SKM-1 treated with dmso at 0.1 percent for 144 hours (cell line): ENCODE results near the gene IL32.
A peak's percentile ranks its signal among the peaks of the same experiment; 100 is the strongest.
"Not testable (repeated sequence)": the region's sequence is repeated elsewhere in the genome, so short reads cannot be mapped to it uniquely, and the experiment has no call there.

Experiments used
- DNase-seq: peaks from one replicate; lab custom pipeline; 2025; ENCODE audit not compliant: unreplicated experiment; lab: John Stamatoyannopoulos, UW

Gene IL32

DNA sequence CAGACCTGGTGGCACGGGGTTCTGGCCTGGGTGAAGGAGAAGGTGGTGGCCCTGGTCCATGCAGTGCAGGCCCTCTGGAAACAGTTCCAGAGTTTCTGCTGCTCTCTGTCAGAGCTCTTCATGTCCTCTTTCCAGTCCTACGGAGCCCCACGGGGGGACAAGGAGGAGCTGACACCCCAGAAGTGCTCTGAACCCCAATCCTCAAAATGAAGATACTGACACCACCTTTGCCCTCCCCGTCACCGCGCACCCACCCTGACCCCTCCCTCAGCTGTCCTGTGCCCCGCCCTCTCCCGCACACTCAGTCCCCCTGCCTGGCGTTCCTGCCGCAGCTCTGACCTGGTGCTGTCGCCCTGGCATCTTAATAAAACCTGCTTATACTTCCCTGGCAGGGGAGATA, 3.7 kb downstream of the IL32 start:
- not testable (repeated sequence) for DNase-seq

- DNase-seq, result no peak
These were observed 5.2 kb downstream of the IL32 start for GRCh38 chr16:3070608-3071111.

GRCh38 chr16:3071655-3072054, 6.2 kb downstream of the IL32 start:
- DNase-seq, result no peak

- DNase-seq, result not testable (repeated sequence)
These were observed 6.7 kb downstream of the IL32 start for GRCh38 chr16:3072148-3072547.

DNA sequence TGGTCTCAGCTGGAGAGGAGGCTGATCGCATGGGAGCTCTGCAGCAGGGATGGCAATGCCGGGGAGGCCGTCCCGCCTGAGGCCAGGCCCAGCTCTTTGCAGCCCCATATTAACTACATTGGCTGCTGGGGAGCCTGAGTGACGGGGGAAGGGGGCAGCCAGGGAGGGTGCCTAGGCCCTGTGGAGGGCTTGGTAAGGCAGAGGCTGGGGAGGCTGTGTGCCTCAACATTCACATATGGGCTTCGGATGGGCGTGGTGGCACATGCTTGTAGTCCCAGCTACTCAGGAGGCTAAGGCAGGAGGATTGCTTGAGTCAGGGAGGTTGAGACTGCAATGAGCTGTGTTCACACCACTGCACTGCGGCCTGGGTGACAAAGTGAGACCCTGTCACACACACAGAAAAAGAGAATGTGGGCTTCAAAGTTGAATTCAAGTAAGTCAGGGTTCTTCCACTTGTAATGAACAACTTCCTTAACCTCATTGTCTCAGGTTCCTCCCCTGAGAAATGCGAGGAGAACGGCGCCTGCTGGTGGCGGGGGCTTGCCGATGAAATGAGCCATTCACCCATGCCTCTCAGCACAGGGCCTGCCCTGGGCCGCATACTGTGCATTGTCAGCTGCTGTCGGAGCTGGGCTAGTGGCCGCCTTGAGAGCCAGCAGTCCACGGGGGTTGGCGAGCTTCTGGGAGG, 7.3 kb downstream of the IL32 start:
- DNase-seq, result not testable (repeated sequence)

GRCh38 chr16:3073448-3073847, 8.0 kb downstream of the IL32 start:
- no peak for DNase-seq

DNA sequence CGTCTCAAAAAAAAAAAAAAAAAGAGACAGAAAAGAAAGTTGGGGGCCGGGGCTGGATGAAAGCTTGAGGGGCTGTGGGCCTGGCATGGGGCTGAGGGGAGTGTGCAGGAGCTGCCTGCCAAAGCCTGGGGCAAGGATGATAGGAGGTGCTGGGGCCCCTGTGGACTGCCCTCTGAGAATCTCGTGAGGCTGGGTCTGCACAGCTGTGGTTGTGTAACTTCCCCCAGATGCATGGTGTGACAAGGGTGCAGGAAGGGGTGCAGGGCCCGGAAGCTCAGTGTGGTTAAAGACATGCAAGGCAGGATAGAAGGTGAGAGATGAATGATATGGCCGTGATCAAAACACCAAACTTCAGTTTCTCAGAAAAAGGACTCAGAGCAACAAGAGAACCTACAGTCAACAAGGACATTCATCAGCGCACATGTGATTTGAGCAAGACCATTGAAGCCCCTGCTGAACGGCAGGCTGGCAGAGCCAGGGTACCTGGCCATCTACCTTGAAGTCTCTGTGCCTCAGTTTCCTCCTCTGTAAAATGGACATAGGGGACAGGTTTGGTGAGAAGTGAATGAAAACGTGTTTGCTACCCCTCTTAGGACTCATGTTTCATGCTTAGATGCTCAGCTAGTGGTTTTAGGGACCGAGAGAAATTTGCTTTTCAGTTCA, 9.6 kb downstream of the IL32 start:
- DNase-seq, result peak; percentile 57

DNA sequence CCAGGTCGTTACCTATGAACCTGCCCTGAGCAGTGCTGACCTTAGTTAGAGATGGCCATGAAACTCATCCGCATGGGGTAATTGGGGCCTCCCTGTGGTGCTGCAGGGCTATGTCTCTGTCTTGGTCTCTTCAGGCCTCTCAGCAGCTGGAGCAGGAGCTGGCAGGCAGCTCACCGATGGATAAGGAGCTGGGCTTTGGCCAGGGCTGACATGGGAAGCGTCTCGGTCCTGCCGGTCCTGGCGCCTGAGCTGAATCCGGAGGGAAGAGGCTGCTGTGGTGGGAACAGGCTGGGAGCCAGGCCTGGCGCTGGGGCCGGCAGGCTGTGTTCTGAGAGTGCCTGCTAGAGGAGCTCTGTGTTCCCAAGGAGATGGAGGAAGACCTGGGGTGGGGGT, 10.1 kb downstream of the IL32 start:
- no peak for DNase-seq

- DNase-seq, result not testable (repeated sequence)
These were observed 10.5 kb downstream of the IL32 start for GRCh38 chr16:3075946-3076345.

DNA sequence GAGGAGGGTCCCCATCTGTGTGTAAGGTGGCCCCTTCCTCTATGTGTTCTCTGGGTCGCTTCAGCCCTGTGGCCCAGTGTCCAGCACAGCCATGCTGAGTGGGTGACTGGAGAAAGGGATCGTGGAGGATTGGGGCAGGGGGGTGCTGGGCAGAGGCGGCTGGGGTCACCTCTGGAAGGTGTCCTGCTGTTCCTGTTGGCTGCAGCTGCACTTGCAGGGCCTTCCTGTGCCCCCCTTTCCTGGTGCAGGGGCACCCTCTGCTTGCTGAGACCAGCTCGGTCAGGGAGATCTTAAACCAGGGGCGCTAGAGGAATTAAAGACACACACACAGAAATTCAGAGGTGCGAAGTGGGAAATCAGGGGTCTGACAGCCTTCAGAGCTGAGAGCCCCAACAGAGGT, 11.1 kb downstream of the IL32 start:
- DNase-seq, result no peak

DNA sequence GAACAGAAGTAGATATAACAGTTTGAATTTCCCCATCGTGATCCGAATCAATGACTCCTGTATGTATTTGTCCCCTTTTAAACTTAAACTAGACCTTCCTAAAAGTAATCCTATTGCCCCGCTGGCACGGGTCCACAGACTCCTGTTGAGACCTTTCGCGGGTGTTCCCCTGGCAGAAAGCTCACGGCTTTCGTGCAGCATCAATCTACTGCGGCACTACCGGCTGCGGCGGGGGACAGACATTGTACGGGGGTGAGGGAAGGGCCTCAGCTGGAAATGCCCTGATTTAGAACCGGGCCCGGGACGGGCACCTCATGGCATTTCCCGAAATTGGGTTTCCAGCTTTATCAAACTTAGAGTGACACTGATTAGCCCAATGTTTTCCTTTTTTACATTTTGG, 14.6 kb downstream of the IL32 start:
- DNase-seq, result no peak

DNA sequence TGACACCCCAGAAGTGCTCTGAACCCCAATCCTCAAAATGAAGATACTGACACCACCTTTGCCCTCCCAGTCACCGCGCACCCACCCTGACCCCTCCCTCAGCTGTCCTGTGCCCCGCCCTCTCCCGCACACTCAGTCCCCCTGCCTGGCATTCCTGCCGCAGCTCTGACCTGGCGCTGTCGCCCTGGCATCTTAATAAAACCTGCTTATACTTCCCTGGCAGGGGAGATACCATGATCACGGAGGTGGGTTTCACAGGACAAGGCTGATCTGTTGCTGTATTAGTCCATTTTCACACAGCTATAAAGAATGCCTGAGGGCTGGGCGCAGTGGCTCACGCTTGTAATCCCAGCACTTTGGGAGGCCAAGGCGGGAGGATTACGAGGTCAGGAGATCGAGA, 16.5 kb downstream of the IL32 start:
- not testable (repeated sequence) for DNase-seq

DNA sequence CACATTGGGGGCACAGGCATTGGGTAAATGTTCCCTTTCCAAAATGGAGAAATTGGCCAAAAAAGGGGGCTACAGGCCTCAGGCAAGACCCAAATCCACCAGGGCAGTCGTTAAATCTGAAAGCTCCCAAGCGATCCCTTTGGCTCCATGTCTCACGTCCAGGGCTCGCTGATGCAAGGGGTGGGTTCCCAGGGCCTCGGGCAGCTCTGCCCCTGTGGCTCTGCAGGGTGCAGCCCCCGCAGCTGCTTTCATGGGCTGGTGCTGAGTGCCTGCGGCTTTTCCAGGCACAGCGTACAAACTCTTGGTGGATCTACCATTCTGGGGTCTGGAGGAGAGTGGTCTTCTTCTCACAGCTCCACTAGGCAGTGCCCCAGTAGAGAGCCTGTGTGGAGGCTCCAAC, 18.0 kb downstream of the IL32 start:
- DNase-seq, result not testable (repeated sequence)

GRCh38 chr16:3084491-3084890, 19.1 kb downstream of the IL32 start:
- no peak for DNase-seq

DNA sequence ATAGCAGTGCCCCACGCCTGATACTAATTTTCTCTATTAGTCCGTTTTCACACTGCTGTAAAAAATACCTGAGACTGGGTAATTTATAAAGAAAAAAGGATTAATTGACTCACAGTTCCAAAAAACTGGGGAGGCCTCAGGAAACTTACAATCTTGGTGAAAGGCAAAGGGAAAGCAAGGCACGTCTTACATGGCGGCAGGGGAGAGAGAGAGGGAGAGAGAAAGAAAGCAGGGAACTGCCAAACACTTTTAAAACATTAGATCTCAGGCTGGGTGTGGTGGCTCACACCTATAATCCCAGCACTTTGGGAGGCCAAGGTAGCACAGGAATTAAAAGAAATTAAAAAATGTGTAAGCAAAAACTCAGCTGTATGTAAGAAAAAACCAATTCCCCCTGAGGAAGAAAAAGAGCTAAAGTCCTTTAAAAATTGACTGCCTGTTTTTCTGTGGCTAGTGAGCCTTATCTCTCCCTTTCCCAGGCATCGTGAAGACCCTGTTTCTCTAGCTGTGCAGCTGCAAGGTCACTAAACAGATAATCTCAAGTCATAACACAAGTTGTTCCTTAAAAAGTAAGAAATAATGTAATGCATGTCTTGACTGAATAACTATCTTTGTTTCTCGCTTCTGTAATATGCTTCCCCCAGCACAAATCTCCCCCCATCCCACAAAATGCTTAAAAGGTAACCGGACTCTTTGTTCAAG, 19.7 kb downstream of the IL32 start:
- no peak for DNase-seq

GRCh38 chr16:3085868-3086595, 20.6 kb downstream of the IL32 start:
- DNase-seq, result no peak

DNA sequence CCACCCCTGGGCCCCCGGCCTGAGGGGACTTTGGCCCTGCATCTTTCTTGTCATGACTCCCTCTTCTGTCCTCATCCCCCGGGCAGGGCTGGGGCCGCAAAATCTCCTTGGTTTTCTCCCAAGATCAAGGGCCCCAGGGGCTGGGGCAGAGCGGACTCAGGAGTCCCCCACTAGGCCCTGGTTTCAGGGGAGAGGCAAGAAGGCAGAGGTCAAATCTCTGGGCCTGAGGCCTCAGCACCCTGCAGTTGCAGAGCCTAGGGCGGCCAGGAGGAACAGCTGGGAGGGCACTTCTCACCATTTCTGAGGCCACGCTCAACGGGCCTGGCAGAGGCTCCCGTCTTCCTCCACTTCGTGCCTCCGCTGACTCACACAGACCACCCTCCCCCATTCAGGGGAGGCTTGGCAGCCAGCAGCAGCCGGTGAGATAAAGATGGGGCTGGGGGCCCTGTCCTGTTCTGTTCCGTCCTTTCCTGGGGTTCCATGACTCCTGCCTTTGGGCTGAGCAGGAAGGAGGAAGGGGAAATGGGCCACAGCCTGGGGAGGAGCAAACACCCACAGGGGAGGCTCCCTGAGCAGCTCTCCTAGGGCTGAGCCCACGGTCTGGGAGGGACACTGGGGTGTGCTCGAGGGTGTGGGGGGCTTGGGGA, 21.3 kb downstream of the IL32 start:
- DNase-seq, result peak; percentile 24

- no peak for DNase-seq
These were observed 22.1 kb downstream of the IL32 start for GRCh38 chr16:3087243-3088235.

- DNase-seq, result no peak
These were observed 23.0 kb downstream of the IL32 start for GRCh38 chr16:3088450-3088849.
